ENCODE results near the gene LACRT. TPM values are rescaled to one million over a fixed set of nuclear protein-coding genes. Genes with fewer than 3 reads are reported as not detected.
A peak's percentile ranks its signal among the peaks of the same experiment; 100 is the strongest.

LACRT gene
- total RNA-seq, 2 donors from 2014 or later = not detected

- no peak for DNase-seq (ENCODE audit: low spot score)
- H3K27ac ChIP-seq = no peak overlapping the region
- no peaks in the 10 kb centered on the region for H3K27me3 ChIP-seq
- H3K36me3 ChIP-seq = no peaks in the 10 kb centered on the region
- TF ChIP-seq, protein P1, sequence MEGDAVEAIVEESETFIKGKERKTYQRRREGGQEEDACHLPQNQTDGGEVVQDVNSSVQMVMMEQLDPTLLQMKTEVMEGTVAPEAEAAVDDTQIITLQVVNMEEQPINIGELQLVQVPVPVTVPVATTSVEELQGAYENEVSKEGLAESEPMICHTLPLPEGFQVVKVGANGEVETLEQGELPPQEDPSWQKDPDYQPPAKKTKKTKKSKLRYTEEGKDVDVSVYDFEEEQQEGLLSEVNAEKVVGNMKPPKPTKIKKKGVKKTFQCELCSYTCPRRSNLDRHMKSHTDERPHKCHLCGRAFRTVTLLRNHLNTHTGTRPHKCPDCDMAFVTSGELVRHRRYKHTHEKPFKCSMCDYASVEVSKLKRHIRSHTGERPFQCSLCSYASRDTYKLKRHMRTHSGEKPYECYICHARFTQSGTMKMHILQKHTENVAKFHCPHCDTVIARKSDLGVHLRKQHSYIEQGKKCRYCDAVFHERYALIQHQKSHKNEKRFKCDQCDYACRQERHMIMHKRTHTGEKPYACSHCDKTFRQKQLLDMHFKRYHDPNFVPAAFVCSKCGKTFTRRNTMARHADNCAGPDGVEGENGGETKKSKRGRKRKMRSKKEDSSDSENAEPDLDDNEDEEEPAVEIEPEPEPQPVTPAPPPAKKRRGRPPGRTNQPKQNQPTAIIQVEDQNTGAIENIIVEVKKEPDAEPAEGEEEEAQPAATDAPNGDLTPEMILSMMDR (IDR thresholded peaks at IDR 0.05) = no peak
- H3K4me1 ChIP-seq = peaks cover 0 to 9% of the 10 kb centered on the region in 2 donors
- no peaks in the 10 kb centered on the region for H3K9me3 ChIP-seq
- no peak overlapping the region for H3K4me3 ChIP-seq
Observed at GRCh38 chr12:54595471-54595870, 39.2 kb downstream of the LACRT start.

- H3K27me3 ChIP-seq = no peaks in the 10 kb centered on the region
- H3K9me3 ChIP-seq = no peaks in the 10 kb centered on the region
- H3K4me3 ChIP-seq = no peak overlapping the region
- no peak for DNase-seq (ENCODE audit: low spot score)
- TF ChIP-seq, protein P1 (IDR thresholded peaks at IDR 0.05) = no peak
- H3K36me3 ChIP-seq = no peaks in the 10 kb centered on the region
- H3K4me1 ChIP-seq = peaks cover 0 to 23% of the 10 kb centered on the region in 2 donors
- H3K27ac ChIP-seq = no peak overlapping the region
Observed at GRCh38 chr12:54593725-54594124, 41.0 kb downstream of the LACRT start.

- H3K27ac ChIP-seq = no peak overlapping the region
- H3K36me3 ChIP-seq = no peaks in the 10 kb centered on the region
- H3K9me3 ChIP-seq = no peaks in the 10 kb centered on the region
- H3K4me3 ChIP-seq = no peak overlapping the region
- no peaks in the 10 kb centered on the region for H3K27me3 ChIP-seq
- DNase-seq (ENCODE audit: low spot score) = no peak
- TF ChIP-seq, protein P1 (IDR thresholded peaks at IDR 0.05) = no peak
- peaks cover 0 to 28% of the 10 kb centered on the region in 2 donors for H3K4me1 ChIP-seq
Observed at GRCh38 chr12:54593135-54593534, 41.6 kb downstream of the LACRT start.

GRCh38 chr12:54592316-54592715, 42.4 kb downstream of the LACRT start:
- H3K9me3 ChIP-seq = no peaks in the 10 kb centered on the region
- H3K27me3 ChIP-seq = no peaks in the 10 kb centered on the region

DNA sequence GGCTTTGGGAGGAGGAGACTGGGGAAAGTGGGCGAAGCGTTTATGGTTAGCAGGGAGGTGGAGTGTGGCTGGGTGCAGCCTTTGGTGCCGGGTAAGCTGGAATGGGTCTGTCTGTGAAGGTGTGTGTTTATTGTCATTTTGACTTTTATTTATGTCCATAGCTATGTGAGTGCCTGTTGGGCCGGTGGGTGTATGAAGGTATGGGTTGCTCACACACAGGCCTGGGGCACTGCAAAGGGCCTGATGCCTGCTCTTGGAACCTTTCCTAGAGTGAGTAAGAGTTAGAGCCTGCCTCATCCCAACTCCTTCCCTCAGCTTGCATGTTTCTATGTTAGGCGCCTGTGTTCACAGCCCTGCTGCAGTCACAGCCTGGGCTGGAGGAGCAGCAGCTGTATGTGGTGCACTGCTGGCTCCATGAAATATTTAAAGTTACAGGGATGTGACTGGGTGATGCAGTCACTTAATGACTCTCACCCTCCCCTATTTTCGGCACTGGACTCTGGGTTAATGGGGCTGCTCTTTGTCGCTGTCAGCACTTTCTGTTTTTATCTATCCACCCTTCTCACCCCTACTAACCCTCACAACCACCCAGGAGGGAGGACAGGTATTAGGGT, 43.6 kb downstream of the LACRT start:
- Histone ChIP-seq H3K9me3 (no peaks in the 10 kb centered on the region), H3K4me1 (peaks cover 0 to 41% of the 10 kb centered on the region in 2 donors), H3K36me3 (no peaks in the 10 kb centered on the region), H3K27ac (peak overlapping the region; percentile 21 to 65), H3K27me3 (no peaks in the 10 kb centered on the region), H3K4me3 (no peak overlapping the region)
- no peak for DNase-seq (ENCODE audit: low spot score)
- TF ChIP-seq, protein P1 (IDR thresholded peaks at IDR 0.05) = no peak

More at GRCh38 chr12:54592316-54592715, 42.4 kb downstream of the LACRT start:
- H3K27ac ChIP-seq = no peak overlapping the region
- DNase-seq (ENCODE audit: low spot score) = no peak
- peaks cover 0 to 33% of the 10 kb centered on the region in 2 donors for H3K4me1 ChIP-seq
- H3K36me3 ChIP-seq = no peaks in the 10 kb centered on the region
- no peak overlapping the region for H3K4me3 ChIP-seq
- TF ChIP-seq, protein P1 (IDR thresholded peaks at IDR 0.05) = no peak

GRCh38 chr12:54589964-54590363, 44.7 kb downstream of the LACRT start:
- Histone ChIP-seq H3K27me3 (no peaks in the 10 kb centered on the region), H3K27ac (peak overlapping the region; percentile 20 to 31), H3K4me1 (peaks cover 0 to 41% of the 10 kb centered on the region in 2 donors), H3K36me3 (no peaks in the 10 kb centered on the region), H3K9me3 (no peaks in the 10 kb centered on the region), H3K4me3 (no peak overlapping the region)
- TF ChIP-seq, protein P1 (IDR thresholded peaks at IDR 0.05) = no peak
- no peak for DNase-seq (ENCODE audit: low spot score)

All from right atrium auricular region (tissue), 2 donors.